ENCODE results near the gene HGS. TPM values are rescaled to one million over a fixed set of nuclear protein-coding genes. Genes with fewer than 3 reads are reported as not detected.

Gene HGS
- total and polyA plus RNA-seq, 2 of the 13 experiments (the other 11 are each of a cell fraction or from before 2014, with no cell fraction given) = 73.3 to 78.1 TPM

DNA sequence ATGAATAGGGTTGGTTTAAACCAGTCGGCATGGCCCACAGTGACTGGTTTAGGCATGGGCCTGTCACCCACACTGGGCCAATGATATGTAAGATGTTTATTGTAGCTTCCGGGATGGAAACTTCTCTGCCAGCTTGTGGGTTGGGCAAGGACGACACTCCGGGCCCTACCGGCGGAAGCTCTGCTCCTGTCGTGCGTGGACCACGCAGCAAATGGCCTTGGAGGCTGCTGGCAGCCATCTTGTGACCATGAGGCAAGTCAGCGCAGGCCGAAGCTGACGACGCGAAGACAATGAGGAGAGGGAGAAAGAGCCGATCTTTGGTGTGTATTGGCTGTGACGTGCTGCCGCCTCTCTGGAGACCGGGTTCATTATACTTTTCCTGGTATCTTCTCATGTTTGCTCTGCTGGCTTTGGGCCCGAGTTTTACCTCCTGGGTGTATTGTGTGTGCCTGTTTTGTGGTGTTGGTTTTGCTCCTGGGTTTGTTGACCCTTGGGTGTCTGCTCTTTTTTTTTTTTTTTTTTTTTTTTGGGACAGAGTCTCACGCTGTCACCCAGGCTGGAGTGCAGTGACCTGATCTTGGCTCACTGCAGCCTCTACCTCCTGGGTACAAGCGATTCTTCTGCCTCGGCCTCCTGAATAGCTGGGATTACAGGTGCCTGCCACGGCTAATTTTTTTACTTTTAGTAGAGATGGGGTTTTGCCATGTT lies 43.7 kb downstream of the HGS start (continued):
- TF ChIP-seq, protein P1, sequence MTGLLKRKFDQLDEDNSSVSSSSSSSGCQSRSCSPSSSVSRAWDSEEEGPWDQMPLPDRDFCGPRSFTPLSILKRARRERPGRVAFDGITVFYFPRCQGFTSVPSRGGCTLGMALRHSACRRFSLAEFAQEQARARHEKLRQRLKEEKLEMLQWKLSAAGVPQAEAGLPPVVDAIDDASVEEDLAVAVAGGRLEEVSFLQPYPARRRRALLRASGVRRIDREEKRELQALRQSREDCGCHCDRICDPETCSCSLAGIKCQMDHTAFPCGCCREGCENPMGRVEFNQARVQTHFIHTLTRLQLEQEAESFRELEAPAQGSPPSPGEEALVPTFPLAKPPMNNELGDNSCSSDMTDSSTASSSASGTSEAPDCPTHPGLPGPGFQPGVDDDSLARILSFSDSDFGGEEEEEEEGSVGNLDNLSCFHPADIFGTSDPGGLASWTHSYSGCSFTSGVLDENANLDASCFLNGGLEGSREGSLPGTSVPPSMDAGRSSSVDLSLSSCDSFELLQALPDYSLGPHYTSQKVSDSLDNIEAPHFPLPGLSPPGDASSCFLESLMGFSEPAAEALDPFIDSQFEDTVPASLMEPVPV (CRISPR knock-in tag; IDR thresholded peaks at IDR 0.05) = 0 out of 2 replicates have a peak, but pooled peaks have one; percentile 46
- TF ChIP-seq ZNF589 (CRISPR knock-in tag; conservative IDR thresholded peaks at IDR 0.05) = peak; percentile 97; the same call in 1 of the 2 replicates
- TF ChIP-seq, protein P2, sequence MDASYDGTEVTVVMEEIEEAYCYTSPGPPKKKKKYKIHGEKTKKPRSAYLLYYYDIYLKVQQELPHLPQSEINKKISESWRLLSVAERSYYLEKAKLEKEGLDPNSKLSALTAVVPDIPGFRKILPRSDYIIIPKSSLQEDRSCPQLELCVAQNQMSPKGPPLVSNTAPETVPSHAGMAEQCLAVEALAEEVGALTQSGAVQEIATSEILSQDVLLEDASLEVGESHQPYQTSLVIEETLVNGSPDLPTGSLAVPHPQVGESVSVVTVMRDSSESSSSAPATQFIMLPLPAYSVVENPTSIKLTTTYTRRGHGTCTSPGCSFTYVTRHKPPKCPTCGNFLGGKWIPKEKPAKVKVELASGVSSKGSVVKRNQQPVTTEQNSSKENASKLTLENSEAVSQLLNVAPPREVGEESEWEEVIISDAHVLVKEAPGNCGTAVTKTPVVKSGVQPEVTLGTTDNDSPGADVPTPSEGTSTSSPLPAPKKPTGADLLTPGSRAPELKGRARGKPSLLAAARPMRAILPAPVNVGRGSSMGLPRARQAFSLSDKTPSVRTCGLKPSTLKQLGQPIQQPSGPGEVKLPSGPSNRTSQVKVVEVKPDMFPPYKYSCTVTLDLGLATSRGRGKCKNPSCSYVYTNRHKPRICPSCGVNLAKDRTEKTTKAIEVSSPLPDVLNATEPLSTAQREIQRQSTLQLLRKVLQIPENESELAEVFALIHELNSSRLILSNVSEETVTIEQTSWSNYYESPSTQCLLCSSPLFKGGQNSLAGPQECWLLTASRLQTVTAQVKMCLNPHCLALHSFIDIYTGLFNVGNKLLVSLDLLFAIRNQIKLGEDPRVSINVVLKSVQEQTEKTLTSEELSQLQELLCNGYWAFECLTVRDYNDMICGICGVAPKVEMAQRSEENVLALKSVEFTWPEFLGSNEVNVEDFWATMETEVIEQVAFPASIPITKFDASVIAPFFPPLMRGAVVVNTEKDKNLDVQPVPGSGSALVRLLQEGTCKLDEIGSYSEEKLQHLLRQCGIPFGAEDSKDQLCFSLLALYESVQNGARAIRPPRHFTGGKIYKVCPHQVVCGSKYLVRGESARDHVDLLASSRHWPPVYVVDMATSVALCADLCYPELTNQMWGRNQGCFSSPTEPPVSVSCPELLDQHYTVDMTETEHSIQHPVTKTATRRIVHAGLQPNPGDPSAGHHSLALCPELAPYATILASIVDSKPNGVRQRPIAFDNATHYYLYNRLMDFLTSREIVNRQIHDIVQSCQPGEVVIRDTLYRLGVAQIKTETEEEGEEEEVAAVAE (CRISPR knock-in tag; IDR thresholded peaks at IDR 0.05; ENCODE audit: borderline replicate concordance) = peak; percentile 96
- no peak for TF ChIP-seq SMARCC2 (IDR thresholded peaks at IDR 0.05)
- TF ChIP-seq ATAD3A (CRISPR knock-in tag; IDR thresholded peaks at IDR 0.05) = peak; percentile 91; the same call in 1 of the 2 replicates
- peak; percentile 86; the same call in 1 of the 2 replicates for TF ChIP-seq TOE1 (CRISPR knock-in tag; IDR thresholded peaks at IDR 0.05)
- TF ChIP-seq MEIS1 (CRISPR knock-in tag; IDR thresholded peaks at IDR 0.05; ENCODE audit: borderline replicate concordance) = peak; percentile 80; the same call in 1 of the 2 replicates
- peak; percentile 91; the same call in 1 of the 2 replicates for TF ChIP-seq PAWR (CRISPR knock-in tag; IDR thresholded peaks at IDR 0.05; ENCODE audit: borderline replicate concordance)
- TF ChIP-seq KAT2B (IDR thresholded peaks at IDR 0.05; ENCODE audit: borderline replicate concordance, low read depth, low read length) = no peak
- TF ChIP-seq, protein P3, sequence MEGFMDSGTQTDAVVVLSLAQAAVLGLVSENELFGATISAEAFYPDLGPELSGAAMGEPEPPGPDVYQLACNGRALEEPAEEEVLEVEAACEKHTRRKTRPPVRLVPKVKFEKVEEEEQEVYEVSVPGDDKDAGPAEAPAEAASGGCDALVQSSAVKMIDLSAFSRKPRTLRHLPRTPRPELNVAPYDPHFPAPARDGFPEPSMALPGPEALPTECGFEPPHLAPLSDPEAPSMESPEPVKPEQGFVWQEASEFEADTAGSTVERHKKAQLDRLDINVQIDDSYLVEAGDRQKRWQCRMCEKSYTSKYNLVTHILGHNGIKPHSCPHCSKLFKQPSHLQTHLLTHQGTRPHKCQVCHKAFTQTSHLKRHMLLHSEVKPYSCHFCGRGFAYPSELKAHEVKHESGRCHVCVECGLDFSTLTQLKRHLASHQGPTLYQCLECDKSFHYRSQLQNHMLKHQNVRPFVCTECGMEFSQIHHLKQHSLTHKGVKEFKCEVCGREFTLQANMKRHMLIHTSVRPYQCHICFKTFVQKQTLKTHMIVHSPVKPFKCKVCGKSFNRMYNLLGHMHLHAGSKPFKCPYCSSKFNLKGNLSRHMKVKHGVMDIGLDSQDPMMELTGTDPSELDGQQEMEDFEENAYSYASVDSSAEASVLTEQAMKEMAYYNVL (CRISPR knock-in tag; IDR thresholded peaks at IDR 0.05; ENCODE audit: borderline replicate concordance) = peak; percentile 83; the same call in 1 of the 2 replicates
- peak; percentile 93 for TF ChIP-seq CBFB (CRISPR knock-in tag; IDR thresholded peaks at IDR 0.05)
- TF ChIP-seq ZNF598 (CRISPR knock-in tag; IDR thresholded peaks at IDR 0.05; ENCODE audit: borderline replicate concordance) = peak; percentile 100
- TF ChIP-seq SRSF4 (IDR thresholded peaks at IDR 0.05; ENCODE audit: low read depth, low read length, poor library complexity, severe bottlenecking) = no peak
- no peak; the same call in 1 of the 2 replicates for TF ChIP-seq ONECUT2 (CRISPR knock-in tag; IDR thresholded peaks at IDR 0.05)
- peak; percentile 98; the same call in 1 of the 2 replicates for TF ChIP-seq ZNF83 (CRISPR knock-in tag; IDR thresholded peaks at IDR 0.05; ENCODE audit: borderline replicate concordance)
- TF ChIP-seq TSC22D2 (CRISPR knock-in tag; IDR thresholded peaks at IDR 0.05; ENCODE audit: borderline replicate concordance) = peak; percentile 98
- TF ChIP-seq, protein P4, sequence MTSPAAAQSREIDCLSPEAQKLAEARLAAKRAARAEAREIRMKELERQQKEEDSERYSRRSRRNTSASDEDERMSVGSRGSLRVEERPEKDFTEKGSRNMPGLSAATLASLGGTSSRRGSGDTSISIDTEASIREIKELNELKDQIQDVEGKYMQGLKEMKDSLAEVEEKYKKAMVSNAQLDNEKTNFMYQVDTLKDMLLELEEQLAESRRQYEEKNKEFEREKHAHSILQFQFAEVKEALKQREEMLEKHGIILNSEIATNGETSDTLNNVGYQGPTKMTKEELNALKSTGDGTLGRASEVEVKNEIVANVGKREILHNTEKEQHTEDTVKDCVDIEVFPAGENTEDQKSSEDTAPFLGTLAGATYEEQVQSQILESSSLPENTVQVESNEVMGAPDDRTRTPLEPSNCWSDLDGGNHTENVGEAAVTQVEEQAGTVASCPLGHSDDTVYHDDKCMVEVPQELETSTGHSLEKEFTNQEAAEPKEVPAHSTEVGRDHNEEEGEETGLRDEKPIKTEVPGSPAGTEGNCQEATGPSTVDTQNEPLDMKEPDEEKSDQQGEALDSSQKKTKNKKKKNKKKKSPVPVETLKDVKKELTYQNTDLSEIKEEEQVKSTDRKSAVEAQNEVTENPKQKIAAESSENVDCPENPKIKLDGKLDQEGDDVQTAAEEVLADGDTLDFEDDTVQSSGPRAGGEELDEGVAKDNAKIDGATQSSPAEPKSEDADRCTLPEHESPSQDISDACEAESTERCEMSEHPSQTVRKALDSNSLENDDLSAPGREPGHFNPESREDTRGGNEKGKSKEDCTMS (CRISPR knock-in tag; conservative IDR thresholded peaks at IDR 0.05) = 0 out of 2 replicates have a peak, but pooled peaks have one; percentile 74
